Upper lobe of right lung (tissue), 1 donor: ENCODE results near the gene PLPP4. TPM values are rescaled to one million over a fixed set of nuclear protein-coding genes. Genes with fewer than 3 reads are reported as not detected.

ENCODE experiments used
- ATAC-seq: fragments of 200-7000 bp; cut with Tn5 transposase; one replicate; pipeline ENCODE4 v1.9.1; 2020; ENCODE audit warnings: mild to moderate bottlenecking, moderate library complexity
- DNase-seq: peaks from one replicate; pipeline ENCODE4 v3.0.0-alpha.2; 2020
- H3K27ac ChIP-seq: fragments of 200-600 bp; one replicate; pipeline ENCODE4 v1.8.0; 2022
- H3K27me3 ChIP-seq: fragments of 200-600 bp; one replicate; pipeline ENCODE4 v1.8.0; 2022; ENCODE audit warnings: mild to moderate bottlenecking
- H3K36me3 ChIP-seq: fragments of 200-600 bp; one replicate; pipeline ENCODE4 v1.8.0; 2022
- H3K4me1 ChIP-seq: fragments of 200-600 bp; one replicate; pipeline ENCODE4 v1.8.0; 2022
- H3K4me3 ChIP-seq: fragments of 200-600 bp; one replicate; pipeline ENCODE4 v1.8.0; 2022; ENCODE audit warnings: mild to moderate bottlenecking
- H3K9me3 ChIP-seq: fragments of 200-600 bp; one replicate; pipeline ENCODE4 v1.8.0; 2022
- CTCF ChIP-seq: fragments of 200-600 bp; IDR thresholded peaks from one replicate; pipeline ENCODE4 v1.8.0; 2022; ENCODE audit warnings: antibody characterized with exemption
- intact Hi-C: fragments of 100-400 bp; cut with DNase I; formaldehyde crosslinking; loops from one replicate; pipeline ENCODE4 v1.11.0; 2022
- total RNA-seq: library from RNA; stranded (reverse); fragmentation: NEBNext Ultra II Directional; extraction: Animal tissue kit (Norgen Biotek cat#: 25700); gene quantifications from one replicate; pipeline ENCODE4 v1.2.1, GENCODE V29; 2021
- donor health status: DM: no; HTN: yes; CAD: no; lungs with severe emphysema.

Gene PLPP4
- total RNA-seq, 1 donor from 2014 or later, result 0.38 TPM

GRCh38 chr10:120605410-120605809 is 148.4 kb downstream of the PLPP4 start:
- intact Hi-C loops, result no loop called here
- DNase-seq (no peak), ATAC-seq (no peak)
- no peak for TF ChIP-seq CTCF
- H3K4me1 ChIP-seq, result no peaks in the 10 kb centered on the region
- no peaks in the 10 kb centered on the region for H3K27me3 ChIP-seq
- H3K9me3 ChIP-seq, result no peaks in the 10 kb centered on the region
- H3K27ac ChIP-seq, result no peak overlapping the region
- H3K36me3 ChIP-seq, result no peaks in the 10 kb centered on the region
- no peak overlapping the region for H3K4me3 ChIP-seq

- Histone ChIP-seq H3K9me3 (no peaks in the 10 kb centered on the region), H3K27me3 (no peaks in the 10 kb centered on the region), H3K4me1 (no peaks in the 10 kb centered on the region), H3K27ac (no peak overlapping the region), H3K36me3 (no peaks in the 10 kb centered on the region), H3K4me3 (no peak overlapping the region)
- ATAC-seq, result no peak
- intact Hi-C loops, result no loop called here
- no peak for DNase-seq
- TF ChIP-seq CTCF, result no peak
Observed at GRCh38 chr10:120606051-120606764, 149.2 kb downstream of the PLPP4 start.

- no peaks in the 10 kb centered on the region for H3K9me3 ChIP-seq
- H3K27ac ChIP-seq, result no peak overlapping the region
- intact Hi-C loops, result no loop called here
- no peaks in the 10 kb centered on the region for H3K27me3 ChIP-seq
- ATAC-seq (no peak), DNase-seq (no peak)
- H3K4me3 ChIP-seq, result no peak overlapping the region
- H3K36me3 ChIP-seq, result no peaks in the 10 kb centered on the region
- no peak for TF ChIP-seq CTCF
- H3K4me1 ChIP-seq, result no peaks in the 10 kb centered on the region
Observed at GRCh38 chr10:120607016-120607709, 150.1 kb downstream of the PLPP4 start.

- H3K9me3 ChIP-seq, result no peaks in the 10 kb centered on the region
- H3K27ac ChIP-seq, result no peak overlapping the region
- H3K4me1 ChIP-seq, result no peaks in the 10 kb centered on the region
- intact Hi-C loops, result no loop called here
- TF ChIP-seq CTCF, result no peak
- H3K4me3 ChIP-seq, result no peak overlapping the region
- DNase-seq (no peak), ATAC-seq (no peak)
- H3K36me3 ChIP-seq, result no peaks in the 10 kb centered on the region
- no peaks in the 10 kb centered on the region for H3K27me3 ChIP-seq
Observed at GRCh38 chr10:120607710-120608703, 151.0 kb downstream of the PLPP4 start.

GRCh38 chr10:120609006-120609405 is 152.0 kb downstream of the PLPP4 start:
- DNase-seq, result no peak
- no peak overlapping the region for H3K27ac ChIP-seq
- H3K27me3 ChIP-seq, result no peaks in the 10 kb centered on the region
- H3K9me3 ChIP-seq, result no peaks in the 10 kb centered on the region
- no peak for ATAC-seq
- no peak overlapping the region for H3K4me3 ChIP-seq
- H3K4me1 ChIP-seq, result no peaks in the 10 kb centered on the region
- intact Hi-C loops, result no loop called here
- H3K36me3 ChIP-seq, result no peaks in the 10 kb centered on the region
- no peak for TF ChIP-seq CTCF
